Right atrium auricular region (tissue), 2 donors: Measurements from ENCODE around the gene KCNJ10. TPM values are rescaled to one million over a fixed set of nuclear protein-coding genes. Genes with fewer than 3 reads are reported as not detected.
A peak's percentile ranks its signal among the peaks of the same experiment; 100 is the strongest.

Experiments
- DNase-seq: peaks from one replicate; pipeline ENCODE4 v3.0.0-alpha.2; 2019; ENCODE audit warnings: low spot score
- H3K27ac ChIP-seq, 2 donors: fragments of 200-600 bp; sonication (generic); 1 replicate in 1 of 2; 2 replicates in 1 of 2; pipeline ENCODE4 v1.5.1; 2016 to 2019
- H3K27me3 ChIP-seq, 2 donors: fragments of 200-600 bp; sonication (generic); one replicate each; pipeline versions ENCODE4 v1.5.1 to v1.6.0; 2017 to 2019
- H3K36me3 ChIP-seq: fragments of 200-600 bp; sonication (generic); one replicate; pipeline ENCODE4 v1.5.1; 2016
- H3K4me1 ChIP-seq, 2 donors: fragments of 200-600 bp; sonication (generic); one replicate each; pipeline versions ENCODE4 v1.5.1 to v1.6.0; 2017 to 2019
- H3K4me3 ChIP-seq, 2 donors: fragments of 200-600 bp; sonication (generic); 1 replicate in 1 of 2; 2 replicates in 1 of 2; pipeline ENCODE4 v1.5.1; 2017 to 2019; ENCODE audit warnings: mild to moderate bottlenecking in 1 of 2, moderate library complexity in 1 of 2
- H3K9me3 ChIP-seq, 2 donors: fragments of 200-600 bp; sonication (generic); one replicate each; pipeline ENCODE4 v1.5.1; 2019
- CTCF ChIP-seq, 2 donors: fragments of 200-600 bp; sonication (generic); IDR thresholded peaks; one replicate each; pipeline ENCODE4 v1.5.1; 2019; ENCODE audit warnings: antibody characterized with exemption in 2 of 2
- total RNA-seq, 2 donors: library from RNA; depleted of rRNA; stranded (reverse); fragments of >200 nt; gene quantifications; one replicate each; pipeline ENCODE4 v1.1.0, GENCODE V29; 2016

KCNJ10 gene
- total RNA-seq, 2 donors from 2014 or later = 0.20 TPM; not detected in 1

GRCh38 chr1:159977364-159978106, 92.4 kb downstream of the KCNJ10 start:
- Histone ChIP-seq H3K27ac (no peak overlapping the region), H3K36me3 (no peaks in the 10 kb centered on the region), H3K4me1 (no peaks in the 10 kb centered on the region), H3K4me3 (no peak overlapping the region), H3K9me3 (no peaks in the 10 kb centered on the region), H3K27me3 (no peaks in the 10 kb centered on the region)
- DNase-seq = peak; percentile 40
- no peak for TF ChIP-seq CTCF (IDR thresholded peaks at IDR 0.05)

GRCh38 chr1:159974350-159974965, 95.5 kb downstream of the KCNJ10 start:
- no peak overlapping the region for H3K4me3 ChIP-seq
- peaks cover 0 to 14% of the 10 kb centered on the region in 2 donors for H3K4me1 ChIP-seq
- DNase-seq = peak; percentile 23
- H3K27me3 ChIP-seq = no peaks in the 10 kb centered on the region
- no peaks in the 10 kb centered on the region for H3K36me3 ChIP-seq
- H3K9me3 ChIP-seq = no peaks in the 10 kb centered on the region
- TF ChIP-seq CTCF (IDR thresholded peaks at IDR 0.05) = no peak
- no peak overlapping the region for H3K27ac ChIP-seq

GRCh38 chr1:159973350-159973940, 96.5 kb downstream of the KCNJ10 start:
- H3K4me3 ChIP-seq = no peak overlapping the region
- no peaks in the 10 kb centered on the region for H3K9me3 ChIP-seq
- peaks cover 0 to 14% of the 10 kb centered on the region in 2 donors for H3K4me1 ChIP-seq
- H3K27me3 ChIP-seq = no peaks in the 10 kb centered on the region
- H3K27ac ChIP-seq = no peak overlapping the region
- DNase-seq = peak; percentile 30
- no peak for TF ChIP-seq CTCF (IDR thresholded peaks at IDR 0.05)
- no peaks in the 10 kb centered on the region for H3K36me3 ChIP-seq

GRCh38 chr1:159972443-159973205, 97.3 kb downstream of the KCNJ10 start:
- no peak overlapping the region for H3K4me3 ChIP-seq
- H3K36me3 ChIP-seq = no peaks in the 10 kb centered on the region
- H3K4me1 ChIP-seq = peaks cover 0 to 14% of the 10 kb centered on the region in 2 donors
- no peaks in the 10 kb centered on the region for H3K9me3 ChIP-seq
- no peak overlapping the region for H3K27ac ChIP-seq
- TF ChIP-seq CTCF (IDR thresholded peaks at IDR 0.05) = no peak
- DNase-seq = peak; percentile 36
- no peaks in the 10 kb centered on the region for H3K27me3 ChIP-seq

- Histone ChIP-seq H3K36me3 (no peaks in the 10 kb centered on the region), H3K27ac (peak overlapping the region in 1 of 2 donors; percentile 4), H3K9me3 (no peaks in the 10 kb centered on the region), H3K27me3 (no peaks in the 10 kb centered on the region), H3K4me1 (peaks cover 0 to 14% of the 10 kb centered on the region in 2 donors), H3K4me3 (no peak overlapping the region)
- no peak for DNase-seq
- TF ChIP-seq CTCF (IDR thresholded peaks at IDR 0.05) = no peak
Measured at GRCh38 chr1:159970932-159971342, 99.0 kb downstream of the KCNJ10 start.
